ENCODE results near the gene PINK1.

PINK1 gene

DNA sequence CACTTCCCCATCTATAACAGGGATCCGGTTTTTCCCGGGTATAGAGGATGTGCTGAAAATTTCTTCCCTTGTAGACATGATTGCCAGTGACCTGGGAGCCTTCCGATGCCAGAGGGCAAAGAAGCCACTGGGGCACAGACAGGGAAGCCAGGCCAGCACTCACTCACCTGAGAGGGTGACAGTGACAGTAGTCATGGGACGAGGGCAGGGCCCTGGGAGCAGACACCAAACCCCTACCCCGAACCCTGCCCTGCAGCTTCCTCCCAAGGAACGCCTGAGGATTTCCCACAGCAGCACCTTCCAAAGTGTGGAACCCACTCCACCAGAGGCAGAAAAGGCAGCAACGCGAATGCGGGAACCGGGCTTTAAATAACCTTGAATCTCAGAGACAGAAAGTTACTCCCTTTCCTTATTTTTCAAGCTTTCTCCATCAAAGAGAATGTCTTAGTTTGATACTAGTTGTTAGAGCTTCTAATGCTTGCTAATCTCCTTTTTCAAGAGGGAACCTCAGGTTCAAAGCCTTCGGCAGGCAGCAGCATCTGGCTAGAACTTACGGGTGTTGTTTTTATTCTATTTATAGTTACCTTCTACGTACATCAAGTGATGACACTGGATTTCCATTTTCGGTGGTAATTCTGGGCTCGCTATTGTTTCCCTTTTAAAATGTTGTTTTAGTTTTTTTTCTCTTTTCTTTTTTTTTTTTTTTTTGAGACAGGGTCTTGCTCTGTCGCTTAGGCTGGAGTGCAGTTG is 25.1 kb downstream of the PINK1 start:
- Histone ChIP-seq H3K36me3 (ENCODE audit: insufficient read depth) (no peaks in the 10 kb centered on the region), H3K4me2 (no peak overlapping the region), H2AFZ (ENCODE audit: low read depth) (no peak overlapping the region), H3K27ac (no peak overlapping the region), H3K79me2 (ENCODE audit: insufficient read depth, low read depth) (peaks cover 30% of the 10 kb centered on the region), H4K20me1 (ENCODE audit: insufficient read depth) (no peaks in the 10 kb centered on the region), H3K4me1 (ENCODE audit: low read depth, poor library complexity, severe bottlenecking) (peaks cover 19% of the 10 kb centered on the region), H3K9ac (no peak overlapping the region), H3K4me3 (IDR thresholded peaks at IDR 0.05; ENCODE audit: insufficient read depth, low read depth, low read length) (no peak overlapping the region), H3K27me3 (ENCODE audit: insufficient read depth, low read depth) (no peaks in the 10 kb centered on the region)
- TF ChIP-seq, protein P1, sequence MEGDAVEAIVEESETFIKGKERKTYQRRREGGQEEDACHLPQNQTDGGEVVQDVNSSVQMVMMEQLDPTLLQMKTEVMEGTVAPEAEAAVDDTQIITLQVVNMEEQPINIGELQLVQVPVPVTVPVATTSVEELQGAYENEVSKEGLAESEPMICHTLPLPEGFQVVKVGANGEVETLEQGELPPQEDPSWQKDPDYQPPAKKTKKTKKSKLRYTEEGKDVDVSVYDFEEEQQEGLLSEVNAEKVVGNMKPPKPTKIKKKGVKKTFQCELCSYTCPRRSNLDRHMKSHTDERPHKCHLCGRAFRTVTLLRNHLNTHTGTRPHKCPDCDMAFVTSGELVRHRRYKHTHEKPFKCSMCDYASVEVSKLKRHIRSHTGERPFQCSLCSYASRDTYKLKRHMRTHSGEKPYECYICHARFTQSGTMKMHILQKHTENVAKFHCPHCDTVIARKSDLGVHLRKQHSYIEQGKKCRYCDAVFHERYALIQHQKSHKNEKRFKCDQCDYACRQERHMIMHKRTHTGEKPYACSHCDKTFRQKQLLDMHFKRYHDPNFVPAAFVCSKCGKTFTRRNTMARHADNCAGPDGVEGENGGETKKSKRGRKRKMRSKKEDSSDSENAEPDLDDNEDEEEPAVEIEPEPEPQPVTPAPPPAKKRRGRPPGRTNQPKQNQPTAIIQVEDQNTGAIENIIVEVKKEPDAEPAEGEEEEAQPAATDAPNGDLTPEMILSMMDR (conservative IDR thresholded peaks at IDR 0.05; ENCODE audit: low read depth, low read length), result no peak

- Histone ChIP-seq H2AFZ (ENCODE audit: low read depth) (peak overlapping the region; percentile 77), H3K4me3 (IDR thresholded peaks at IDR 0.05; ENCODE audit: insufficient read depth, low read depth, low read length) (no peak overlapping the region), H3K79me2 (ENCODE audit: insufficient read depth, low read depth) (peaks cover 30% of the 10 kb centered on the region), H3K9ac (peak overlapping the region; percentile 66), H3K36me3 (ENCODE audit: insufficient read depth) (no peaks in the 10 kb centered on the region), H3K4me2 (peak overlapping the region; percentile 99), H3K27me3 (ENCODE audit: insufficient read depth, low read depth) (no peaks in the 10 kb centered on the region), H3K4me1 (ENCODE audit: low read depth, poor library complexity, severe bottlenecking) (peaks cover 19% of the 10 kb centered on the region), H4K20me1 (ENCODE audit: insufficient read depth) (no peaks in the 10 kb centered on the region), H3K27ac (no peak overlapping the region)
- TF ChIP-seq, protein P1 (conservative IDR thresholded peaks at IDR 0.05; ENCODE audit: low read depth, low read length), result no peak
Measured at GRCh38 chr1:20660363-20660762, 27.1 kb downstream of the PINK1 start.

DNA sequence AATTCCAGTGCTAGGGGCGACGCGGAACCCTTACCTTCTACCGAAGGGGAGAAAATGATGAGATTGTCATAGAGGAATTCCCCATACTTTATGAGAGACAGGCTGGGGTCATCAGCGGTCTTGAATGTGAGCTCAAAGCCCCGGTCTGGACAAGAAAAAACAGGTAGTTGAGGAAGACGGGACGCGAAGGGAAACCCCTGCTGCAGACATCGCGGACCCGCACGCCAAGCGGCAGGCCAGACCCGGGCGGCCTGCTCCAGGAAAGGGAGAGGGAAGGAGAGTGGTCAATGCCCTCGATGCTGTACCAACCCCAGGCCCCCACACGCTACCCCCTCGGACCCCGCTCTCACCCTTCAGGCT is 27.6 kb downstream of the PINK1 start:
- peaks cover 30% of the 10 kb centered on the region for H3K79me2 ChIP-seq (ENCODE audit: insufficient read depth, low read depth)
- H3K4me3 ChIP-seq (IDR thresholded peaks at IDR 0.05; ENCODE audit: insufficient read depth, low read depth, low read length), result no peak overlapping the region
- H4K20me1 ChIP-seq (ENCODE audit: insufficient read depth), result no peaks in the 10 kb centered on the region
- peak overlapping the region; percentile 77 for H2AFZ ChIP-seq (ENCODE audit: low read depth)
- H3K36me3 ChIP-seq (ENCODE audit: insufficient read depth), result no peaks in the 10 kb centered on the region
- peak overlapping the region; percentile 99 for H3K4me2 ChIP-seq
- no peaks in the 10 kb centered on the region for H3K27me3 ChIP-seq (ENCODE audit: insufficient read depth, low read depth)
- TF ChIP-seq, protein P1 (conservative IDR thresholded peaks at IDR 0.05; ENCODE audit: low read depth, low read length), result no peak
- H3K4me1 ChIP-seq (ENCODE audit: low read depth, poor library complexity, severe bottlenecking), result peaks cover 19% of the 10 kb centered on the region
- H3K9ac ChIP-seq, result peak overlapping the region; percentile 66
- no peak overlapping the region for H3K27ac ChIP-seq

DNA sequence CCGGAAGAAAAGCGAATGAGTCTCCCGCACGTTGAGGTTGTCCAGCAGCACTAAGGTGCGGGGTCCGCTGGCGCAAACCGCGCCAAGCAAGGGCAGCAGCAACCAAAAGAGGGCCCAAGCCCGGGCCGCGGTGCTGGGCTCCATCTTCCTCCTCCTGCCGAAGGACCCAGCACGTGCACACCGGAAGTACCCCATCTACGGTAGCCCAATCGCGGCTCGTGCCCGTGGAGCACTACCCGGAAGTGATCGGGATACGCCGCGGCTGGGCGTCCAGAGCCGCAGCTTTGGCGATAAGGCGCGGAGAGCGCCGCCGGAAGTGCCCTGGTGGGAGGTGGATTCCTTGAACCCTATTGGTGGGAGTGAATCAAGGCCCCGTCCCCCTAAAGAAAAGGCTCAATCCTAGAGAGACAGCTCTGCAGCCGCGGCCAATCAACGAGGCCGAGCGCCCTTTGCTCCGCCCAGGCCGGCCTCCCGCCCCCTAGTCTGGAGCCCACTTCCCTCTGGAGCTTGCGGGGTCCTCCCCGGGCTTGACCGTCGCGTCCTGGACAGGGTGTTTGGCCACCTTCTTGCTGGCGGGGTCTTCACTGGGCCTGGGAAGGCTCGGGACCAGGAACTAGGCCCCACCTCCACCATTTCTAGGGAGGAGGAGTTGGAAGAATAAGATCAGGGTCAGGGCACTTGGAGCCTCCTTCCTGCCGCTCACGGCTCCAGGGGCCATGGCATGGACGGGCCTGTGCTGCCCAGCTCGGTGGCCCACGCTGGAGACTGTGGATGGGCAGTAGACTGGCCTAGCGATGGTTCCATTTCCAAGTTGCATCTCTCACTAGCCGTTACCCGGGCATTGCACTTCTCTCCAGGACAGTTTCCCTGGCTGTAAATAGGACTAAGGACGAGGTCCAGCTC is 28.2 kb downstream of the PINK1 start, which contains the start of gene DDOST:
Gene DDOST, minus strand, starts transcription at position 163 of the 903 bp plus-strand sequence. Its CDS starts 19 bp downstream, at position 144.
- Histone ChIP-seq H3K4me1 (ENCODE audit: low read depth, poor library complexity, severe bottlenecking) (peaks cover 19% of the 10 kb centered on the region), H3K4me3 (IDR thresholded peaks at IDR 0.05; ENCODE audit: insufficient read depth, low read depth, low read length) (peak within 1 kb of the TSS; percentile 48), H3K9ac (peak within 1 kb of the TSS; percentile 66), H3K27ac (no peak within 1 kb of the TSS), H2AFZ (ENCODE audit: low read depth) (peak within 1 kb of the TSS; percentile 77), H4K20me1 (ENCODE audit: insufficient read depth) (no peaks in the 10 kb centered on the region), H3K79me2 (ENCODE audit: insufficient read depth, low read depth) (peaks cover 30% of the 10 kb centered on the region), H3K27me3 (ENCODE audit: insufficient read depth, low read depth) (no peaks in the 10 kb centered on the region), H3K36me3 (ENCODE audit: insufficient read depth) (no peaks in the 10 kb centered on the region), H3K4me2 (peak within 1 kb of the TSS; percentile 99)
- TF ChIP-seq, protein P1 (conservative IDR thresholded peaks at IDR 0.05; ENCODE audit: low read depth, low read length), result 0 out of 2 replicates have a peak, but pooled peaks have one; percentile 32

Measured in KMS-11 (cell line).